Retinal pigment epithelial cell (primary cell): ENCODE results near the gene POLE2.

Source experiments
- DNase-seq: peaks from one replicate; pipeline ENCODE4 v3.0.0-alpha.2; 2010; ENCODE audit warnings: low read depth
- H3K4me3 ChIP-seq: 2 replicates; pipeline ENCODE4 v1.5.1; 2011; ENCODE audit warnings: mild to moderate bottlenecking, low read length, control low read depth, moderate library complexity
- TF ChIP-seq, protein P1 (sequence below): conservative IDR thresholded peaks from 2 replicates; pipeline ENCODE4 v1.5.1; 2011; ENCODE audit warnings: low read depth, low read length, control low read depth, inconsistent platforms

Gene POLE2

GRCh38 chr14:49612671-49613070 lies 75.3 kb downstream of the POLE2 start:
- TF ChIP-seq, protein P1, sequence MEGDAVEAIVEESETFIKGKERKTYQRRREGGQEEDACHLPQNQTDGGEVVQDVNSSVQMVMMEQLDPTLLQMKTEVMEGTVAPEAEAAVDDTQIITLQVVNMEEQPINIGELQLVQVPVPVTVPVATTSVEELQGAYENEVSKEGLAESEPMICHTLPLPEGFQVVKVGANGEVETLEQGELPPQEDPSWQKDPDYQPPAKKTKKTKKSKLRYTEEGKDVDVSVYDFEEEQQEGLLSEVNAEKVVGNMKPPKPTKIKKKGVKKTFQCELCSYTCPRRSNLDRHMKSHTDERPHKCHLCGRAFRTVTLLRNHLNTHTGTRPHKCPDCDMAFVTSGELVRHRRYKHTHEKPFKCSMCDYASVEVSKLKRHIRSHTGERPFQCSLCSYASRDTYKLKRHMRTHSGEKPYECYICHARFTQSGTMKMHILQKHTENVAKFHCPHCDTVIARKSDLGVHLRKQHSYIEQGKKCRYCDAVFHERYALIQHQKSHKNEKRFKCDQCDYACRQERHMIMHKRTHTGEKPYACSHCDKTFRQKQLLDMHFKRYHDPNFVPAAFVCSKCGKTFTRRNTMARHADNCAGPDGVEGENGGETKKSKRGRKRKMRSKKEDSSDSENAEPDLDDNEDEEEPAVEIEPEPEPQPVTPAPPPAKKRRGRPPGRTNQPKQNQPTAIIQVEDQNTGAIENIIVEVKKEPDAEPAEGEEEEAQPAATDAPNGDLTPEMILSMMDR, result no peak
- no peak for DNase-seq
- H3K4me3 ChIP-seq, result no peak overlapping the region

GRCh38 chr14:49612251-49612650 lies 75.8 kb downstream of the POLE2 start:
- H3K4me3 ChIP-seq, result no peak overlapping the region
- no peak for DNase-seq
- TF ChIP-seq, protein P1, result no peak

DNA sequence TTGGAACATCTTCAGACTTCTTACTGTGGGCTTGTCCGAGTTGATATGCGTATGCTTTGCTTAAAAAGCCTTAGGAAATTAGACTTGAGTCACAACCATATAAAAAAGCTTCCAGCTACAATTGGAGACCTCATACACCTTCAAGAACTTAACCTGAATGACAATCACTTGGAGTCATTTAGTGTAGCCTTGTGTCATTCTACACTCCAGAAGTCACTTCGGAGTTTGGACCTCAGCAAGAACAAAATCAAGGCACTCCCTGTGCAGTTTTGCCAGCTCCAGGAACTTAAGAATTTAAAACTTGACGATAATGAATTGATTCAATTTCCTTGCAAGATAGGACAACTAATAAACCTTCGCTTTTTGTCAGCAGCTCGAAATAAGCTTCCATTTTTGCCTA lies 80.4 kb downstream of the POLE2 start:
- no peak overlapping the region for H3K4me3 ChIP-seq
- DNase-seq, result no peak

DNA sequence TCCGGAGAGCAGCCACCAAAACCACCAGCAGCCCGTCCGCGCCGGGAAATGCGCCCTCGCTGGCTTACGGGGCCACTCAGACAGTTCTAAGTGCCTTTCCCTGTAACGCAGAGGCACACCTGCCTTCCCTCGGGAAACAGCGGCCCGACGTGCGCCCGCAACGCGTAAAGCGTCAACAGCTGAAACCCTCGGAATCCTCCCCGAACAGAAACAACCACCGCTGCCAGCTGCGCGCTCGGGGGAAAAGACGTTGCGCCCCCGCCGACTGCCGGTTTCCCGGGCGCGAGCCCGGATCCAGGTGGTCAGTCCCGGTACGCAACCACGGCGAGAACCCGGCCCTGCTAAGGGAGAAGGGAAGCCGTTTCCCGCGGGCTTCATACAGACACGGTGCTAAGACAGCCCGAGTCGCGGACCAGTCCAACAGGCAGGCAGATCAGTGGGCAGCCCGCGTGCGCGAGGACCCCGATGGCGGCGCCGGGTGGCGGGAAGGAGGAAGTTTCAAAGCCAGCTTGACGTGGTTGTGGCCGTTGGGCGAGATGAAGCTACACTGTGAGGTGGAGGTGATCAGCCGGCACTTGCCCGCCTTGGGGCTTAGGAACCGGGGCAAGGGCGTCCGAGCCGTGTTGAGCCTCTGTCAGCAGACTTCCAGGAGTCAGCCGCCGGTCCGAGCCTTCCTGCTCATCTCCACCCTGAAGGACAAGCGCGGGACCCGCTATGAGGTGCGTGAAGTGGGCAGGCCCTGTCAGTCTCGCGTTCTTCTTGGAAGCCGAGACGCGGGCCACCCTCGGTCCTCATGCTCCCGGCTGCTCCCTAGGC lies 89.3 kb downstream of the POLE2 start, which contains the start of gene LRR1:
TSS of gene LRR1 (plus strand) at position 456 of the 816 bp plus-strand sequence. CDS start at position 537, 81 bp downstream.
- H3K4me3 ChIP-seq, result peak within 1 kb of the TSS; percentile 70
- no peak for DNase-seq
- TF ChIP-seq, protein P1, result no peak

More for the DNA sequence above, 80.4 kb downstream of the POLE2 start:
- TF ChIP-seq, protein P1, result no peak

DNA sequence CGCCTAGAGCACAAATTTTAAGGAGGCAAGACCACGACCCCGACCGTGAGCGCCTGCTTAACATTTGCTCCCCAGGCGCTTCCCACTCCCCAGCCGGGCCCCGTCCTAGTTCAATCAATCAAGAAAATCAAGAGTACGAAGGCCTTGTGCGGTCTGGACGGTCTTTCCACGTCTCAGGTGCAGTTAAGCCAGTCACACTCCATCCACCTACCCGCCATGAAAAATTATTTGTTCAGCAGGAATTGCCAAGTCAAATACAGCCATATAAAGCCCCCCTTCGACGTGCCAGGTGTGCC lies 89.9 kb downstream of the POLE2 start:
- DNase-seq, result no peak
- TF ChIP-seq, protein P1, result no peak
- H3K4me3 ChIP-seq, result peak overlapping the region; percentile 70

DNA sequence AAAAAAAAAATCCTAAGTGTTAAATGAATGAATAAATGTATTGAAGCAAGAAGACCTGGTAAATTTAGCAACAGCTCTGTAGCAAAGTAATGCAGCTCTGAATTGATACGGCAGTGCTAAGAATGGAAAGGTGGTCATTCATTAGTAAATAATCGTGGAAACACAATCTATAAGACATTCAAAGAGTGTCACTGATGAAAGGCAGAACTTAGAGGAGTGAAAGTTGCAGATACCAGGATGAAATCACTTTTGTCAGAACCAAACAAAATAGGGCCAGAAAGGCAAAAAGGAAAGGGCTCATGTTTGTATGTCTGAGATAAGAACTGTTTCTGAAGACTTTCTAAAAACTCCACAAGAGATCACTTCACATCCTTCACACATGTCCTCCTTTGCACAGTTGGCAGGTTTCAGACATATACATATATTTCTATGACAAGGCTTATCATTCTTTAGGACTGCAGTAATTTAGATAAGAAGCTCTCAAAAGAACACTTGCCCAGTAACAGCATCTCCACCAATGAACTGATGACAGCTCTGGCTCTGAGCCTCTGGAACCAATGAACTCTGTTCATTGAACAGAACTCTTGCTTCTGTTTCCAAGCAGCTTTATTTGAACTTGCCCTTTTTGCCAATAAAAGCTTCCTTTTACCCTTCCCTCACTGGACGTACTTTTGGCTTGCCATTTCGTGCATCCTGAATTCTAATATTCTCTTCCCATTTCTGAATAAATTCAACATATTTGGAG lies 93.5 kb downstream of the POLE2 start:
- TF ChIP-seq, protein P1, result no peak
- no peak overlapping the region for H3K4me3 ChIP-seq
- peak; percentile 75 for DNase-seq
